HepG2 (cell line): ENCODE data around the gene DMRTB1. TPM values are rescaled to one million over a fixed set of nuclear protein-coding genes. Genes with fewer than 3 reads are reported as not detected.

Source experiments
- ATAC-seq: fragments of 200-7000 bp; cut with Tn5 transposase; 3 replicates; pipeline ENCODE4 v1.9.1; 2020; ENCODE audit warnings: mild to moderate bottlenecking, moderate library complexity
- BruUV-seq: library from RNA; stranded (reverse); fragments of 400-500 nt; replicated peaks from 2 replicates; lab custom pipeline; 2021; lab: Mats Ljungman, UMichigan
- CTCF ChIA-PET: fragments of 300-600 bp; formaldehyde crosslinking; extraction: SDS; loops from one replicate; lab custom pipeline; 2021; ENCODE audit warnings: low total read pairs, inconsistent platforms, low intra/inter-chr PET ratio; lab: Yijun Ruan, JAX
- POLR2A ChIA-PET: fragments of 350-600 bp; sonication (Branson Sonifier 250); formaldehyde crosslinking; loops from one replicate; lab custom pipeline; 2020; ENCODE audit warnings: antibody characterized with exemption, inconsistent platforms; lab: Yijun Ruan, JAX
- DNase-seq: peaks from one replicate; pipeline ENCODE4 v3.0.0-alpha.2; 2015; ENCODE audit warnings: low spot score
- FAIRE-seq: peaks from 3 replicates; lab custom pipeline; 2011; peaks lifted over from hg19 to GRCh38; lab: Jason Lieb, UNC
- H2AFZ ChIP-seq: one replicate; pipeline ENCODE4 v1.6.1; 2011; ENCODE audit warnings: low read length, inconsistent platforms
- H3K27ac ChIP-seq: fragments of 300-600 bp; 3 replicates; pipeline ENCODE4 v1.8.0; 2011; ENCODE audit warnings: mixed run types, mild to moderate bottlenecking, mixed read lengths, low read length, inconsistent platforms; ENCODE audit not compliant: insufficient read depth; ENCODE audit errors: extremely low read length
- H3K27me3 ChIP-seq, 2 experiments: fragments of 200-600 bp in 1 of 2; 2 replicates in 1 of 2; 3 replicates in 1 of 2; pipeline versions ENCODE4 v1.6.0 to v1.8.0; 2011; ENCODE audit warnings: low read length in 2 of 2, mild to moderate bottlenecking in 2 of 2, moderate library complexity in 2 of 2, inconsistent platforms in 1 of 2; ENCODE audit not compliant: insufficient read depth in 2 of 2, control insufficient read depth in 1 of 2
- H3K36me3 ChIP-seq, 2 experiments: fragments of 200-600 bp in 1 of 2; replicated peaks in 1 of 2; 2 replicates in 1 of 2; 3 replicates in 1 of 2; pipeline versions ENCODE4 v1.5.1 to v1.8.0; 2011; ENCODE audit warnings: low read length in 2 of 2, inconsistent platforms in 1 of 2; ENCODE audit not compliant: insufficient read depth in 2 of 2, control insufficient read depth in 1 of 2
- H3K4me1 ChIP-seq: 2 replicates; pipeline ENCODE4 v1.5.1; 2012; ENCODE audit warnings: low read length, inconsistent platforms; ENCODE audit not compliant: insufficient read depth
- H3K4me2 ChIP-seq: 2 replicates; pipeline ENCODE4 v1.6.0; 2011; ENCODE audit warnings: low read depth, low read length, inconsistent platforms
- H3K4me3 ChIP-seq, 3 experiments: fragments of 200-600 bp in 1 of 3; sonication (generic), shearing (Covaris generic) in 1 of 3; replicated peaks in 1 of 3; 2 replicates each; pipeline ENCODE4 v1.5.1; 2011 to 2016; ENCODE audit warnings: low read length in 3 of 3, inconsistent platforms in 2 of 3, low read depth in 2 of 3, mild to moderate bottlenecking in 2 of 3, control low read depth in 1 of 3, mixed read lengths in 1 of 3; ENCODE audit not compliant: insufficient read depth in 1 of 3
- H3K79me2 ChIP-seq: one replicate; pipeline ENCODE4 v1.6.1; 2011; ENCODE audit warnings: low read length, inconsistent platforms; ENCODE audit not compliant: insufficient read depth
- H3K9ac ChIP-seq: 2 replicates; pipeline ENCODE4 v1.6.0; 2011; ENCODE audit warnings: mild to moderate bottlenecking, low read depth, low read length, inconsistent platforms; ENCODE audit not compliant: insufficient read depth
- H3K9me3 ChIP-seq: 2 replicates; pipeline ENCODE4 v1.5.1; 2012; ENCODE audit warnings: mild to moderate bottlenecking, low read length
- H4K20me1 ChIP-seq: 2 replicates; pipeline ENCODE4 v1.6.0; 2011; ENCODE audit warnings: inconsistent platforms, mild to moderate bottlenecking, low read length, moderate library complexity; ENCODE audit not compliant: insufficient read depth
- CTCF ChIP-seq: sonication (generic); formaldehyde crosslinking; IDR thresholded peaks from 2 replicates; pipeline ENCODE4 v1.5.0; 2020; ENCODE audit warnings: mild to moderate bottlenecking, missing genetic modification reagents, moderate library complexity
- DNMT1 ChIP-seq: sonication (generic); formaldehyde crosslinking; IDR thresholded peaks from 2 replicates; pipeline ENCODE4 v1.5.1; 2020; ENCODE audit warnings: mild to moderate bottlenecking, missing genetic modification reagents
- FOXO1 ChIP-seq: sonication (generic); formaldehyde crosslinking; IDR thresholded peaks from 2 replicates; pipeline ENCODE4 v1.4.0; 2020; ENCODE audit warnings: missing genetic modification reagents
- JUN ChIP-seq: sonication (generic); formaldehyde crosslinking; IDR thresholded peaks from 2 replicates; pipeline ENCODE4 v1.4.0; 2020; ENCODE audit warnings: mild to moderate bottlenecking, missing genetic modification reagents
- MBNL3 ChIP-seq: fragments of 250-450 bp; sonication (Bioruptor Pico); conservative IDR thresholded peaks from 2 replicates; pipeline ENCODE4 v1.8.0; 2022; ENCODE audit warnings: mild to moderate bottlenecking, inconsistent platforms
- SNAI1 ChIP-seq: sonication (generic); formaldehyde crosslinking; IDR thresholded peaks from 2 replicates; pipeline ENCODE4 v1.5.0; 2020; ENCODE audit warnings: mild to moderate bottlenecking, missing genetic modification reagents, borderline replicate concordance
- XRCC5 ChIP-seq: fragments of 200-400 bp; formaldehyde crosslinking; optimal IDR thresholded peaks from 2 replicates; pipeline ENCODE3; 2017; ENCODE audit warnings: mild to moderate bottlenecking, low read length
- ZNF17 ChIP-seq: sonication (generic); formaldehyde crosslinking; IDR thresholded peaks from 2 replicates; pipeline ENCODE4 v1.5.0; 2020; ENCODE audit warnings: mild to moderate bottlenecking, missing genetic modification reagents
- ZNF674 ChIP-seq: sonication (generic); formaldehyde crosslinking; IDR thresholded peaks from 2 replicates; pipeline ENCODE4 v1.5.0; 2020; ENCODE audit warnings: low read depth, mild to moderate bottlenecking, missing genetic modification reagents
- ZNF720 ChIP-seq: sonication (generic); formaldehyde crosslinking; IDR thresholded peaks from 2 replicates; pipeline ENCODE4 v1.4.0; 2020; ENCODE audit warnings: missing genetic modification reagents
- WGBS: methylation state at CpG from one replicate; pipeline ENCODE4 v1.1.6; 2017; ENCODE audit warnings: low lambda C conversion rate; 5-methylcytosine and 5-hydroxymethylcytosine counted together
- in situ Hi-C: cut with HindIII; loops from 2 replicates; pipeline ENCODE4 v1.10.0; 2017; ENCODE audit warnings: low pct_unique_long_range_greater_than_20kb; ENCODE audit not compliant: extremely low pct_ligation_motif_present
- intact Hi-C: fragments of 100-400 bp; cut with micrococcal nuclease; formaldehyde crosslinking; loops from one replicate; pipeline ENCODE4 v1.10.0; 2022; ENCODE audit not compliant: unreplicated experiment
- polyA plus RNA-seq, 8 experiments: library from polyadenylated mRNA; depleted of rRNA in 3 of 8; stranded (reverse) in 7 of 8; unstranded in 1 of 8; fragments of >200 nt; fragmentation: Illumina TruSeq in 4 of 8; extraction: Trizol in 4 of 8; gene quantifications; 2 replicates each; pipeline versions ENCODE4 v1.2.1 to v1.2.3, GENCODE V29; 2011 to 2016; ENCODE audit warnings: low read depth in 4 of 8, missing spikeins in 1 of 8, mixed read lengths in 1 of 8; ENCODE audit not compliant: insufficient read depth in 1 of 8
- total RNA-seq, 5 experiments: library from RNA; depleted of rRNA; stranded (reverse); fragments of >200 nt; fragmentation: Illumina TruSeq; extraction: Trizol; gene quantifications; 2 replicates each; pipeline ENCODE4 v1.2.3, GENCODE V29; 2016; ENCODE audit warnings: low read depth in 1 of 5
- TF ChIP-seq, protein P1 (sequence below): fragments of 450-650 bp; IDR thresholded peaks from 2 replicates; pipeline ENCODE4 v1.6.1; 2016
- TF ChIP-seq, protein P2 (sequence below): sonication (generic); formaldehyde crosslinking; conservative IDR thresholded peaks from 2 replicates; pipeline ENCODE4 v1.4.0; 2020; ENCODE audit warnings: missing genetic modification reagents

The DMRTB1 gene
- total and polyA plus RNA-seq, 2 of the 13 experiments (the other 11 are each of a cell fraction or from before 2014, with no cell fraction given): not detected

DNA sequence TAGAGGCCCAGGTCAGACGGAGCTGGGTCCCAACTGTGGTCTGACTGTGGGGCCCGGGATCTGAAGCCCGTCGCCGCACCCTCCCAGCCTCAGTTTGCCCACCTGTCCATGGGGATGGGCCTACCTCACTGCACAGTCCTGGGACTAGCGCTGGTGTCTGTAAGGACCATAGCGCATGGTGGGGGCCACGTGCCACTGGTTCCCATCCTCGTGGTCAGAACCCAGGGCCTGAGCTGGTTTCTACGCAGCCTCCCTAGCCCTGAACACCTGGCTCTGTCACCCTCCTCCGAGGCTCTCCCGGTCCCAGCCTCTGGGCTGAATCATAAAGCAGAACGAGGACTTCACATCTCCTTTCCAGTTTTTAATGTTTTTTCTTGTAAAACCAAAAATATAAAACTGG lies 46.7 kb downstream of the DMRTB1 start:
- no peaks in the 10 kb centered on the region for H3K36me3 ChIP-seq
- ChIA-PET POLR2A (no interaction called here), CTCF (no interaction called here)
- no peak overlapping the region for H3K4me2 ChIP-seq
- in situ Hi-C loops: no loop called here
- no peak overlapping the region for H3K9ac ChIP-seq
- TF ChIP-seq, protein P1, sequence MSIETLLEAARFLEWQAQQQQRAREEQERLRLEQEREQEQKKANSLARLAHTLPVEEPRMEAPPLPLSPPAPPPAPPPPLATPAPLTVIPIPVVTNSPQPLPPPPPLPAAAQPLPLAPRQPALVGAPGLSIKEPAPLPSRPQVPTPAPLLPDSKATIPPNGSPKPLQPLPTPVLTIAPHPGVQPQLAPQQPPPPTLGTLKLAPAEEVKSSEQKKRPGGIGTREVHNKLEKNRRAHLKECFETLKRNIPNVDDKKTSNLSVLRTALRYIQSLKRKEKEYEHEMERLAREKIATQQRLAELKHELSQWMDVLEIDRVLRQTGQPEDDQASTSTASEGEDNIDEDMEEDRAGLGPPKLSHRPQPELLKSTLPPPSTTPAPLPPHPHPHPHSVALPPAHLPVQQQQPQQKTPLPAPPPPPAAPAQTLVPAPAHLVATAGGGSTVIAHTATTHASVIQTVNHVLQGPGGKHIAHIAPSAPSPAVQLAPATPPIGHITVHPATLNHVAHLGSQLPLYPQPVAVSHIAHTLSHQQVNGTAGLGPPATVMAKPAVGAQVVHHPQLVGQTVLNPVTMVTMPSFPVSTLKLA: peak; percentile 97
- TF ChIP-seq DNMT1 (CRISPR knock-in tag): no peak
- no peaks in the 10 kb centered on the region for H3K9me3 ChIP-seq
- FAIRE-seq (no peak), ATAC-seq (no peak), DNase-seq (no peak)
- H4K20me1 ChIP-seq: no peaks in the 10 kb centered on the region
- no peak overlapping the region for H3K4me3 ChIP-seq
- H3K79me2 ChIP-seq: no peaks in the 10 kb centered on the region
- whole genome bisulfite sequencing: 30% methylated on average over 10 of the region's 13 CpGs
- peaks cover 13 to 70% of the 10 kb centered on the region in 2 experiments for H3K27me3 ChIP-seq
- no peak overlapping the region for H2AFZ ChIP-seq
- H3K4me1 ChIP-seq: no peaks in the 10 kb centered on the region
- intact Hi-C loops: no loop called here
- no peak overlapping the region for H3K27ac ChIP-seq
- no TSS peak for BruUV-seq

DNA sequence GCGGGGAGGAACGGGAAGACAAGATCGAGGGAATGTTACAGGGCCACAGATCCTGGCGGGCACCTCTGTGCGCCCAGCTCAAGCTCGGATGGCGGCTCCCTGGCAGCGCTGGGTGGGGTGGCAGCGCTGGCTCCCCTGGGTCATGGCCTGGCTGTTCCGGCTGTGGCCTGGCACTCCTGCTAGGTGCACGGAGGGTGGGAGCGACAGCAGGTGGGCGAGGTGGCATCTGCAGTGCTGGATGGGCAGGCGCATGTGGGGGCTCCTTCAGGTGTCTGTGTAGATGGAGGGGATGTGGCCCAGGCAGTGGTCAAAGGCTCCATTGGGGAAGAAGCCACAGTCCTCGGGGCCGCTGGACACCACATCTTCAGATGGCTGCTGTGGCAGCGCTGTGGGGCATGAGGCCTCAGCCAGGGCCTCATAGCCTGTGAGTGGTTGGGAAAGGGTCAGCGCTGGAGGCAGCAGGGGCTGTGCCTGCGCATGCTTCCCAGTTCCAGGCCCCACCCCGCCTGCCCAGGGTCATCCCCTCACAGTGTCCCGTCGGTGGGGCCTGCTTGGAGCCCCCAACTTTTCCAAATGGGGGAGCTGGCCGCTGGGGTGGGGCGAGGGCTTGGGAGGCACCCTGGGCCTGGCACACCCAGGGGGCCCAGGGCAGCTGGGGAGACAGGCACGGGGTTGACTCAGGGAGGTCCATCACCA lies 47.3 kb downstream of the DMRTB1 start:
- no peaks in the 10 kb centered on the region for H4K20me1 ChIP-seq
- no peaks in the 10 kb centered on the region for H3K4me1 ChIP-seq
- peaks cover 14 to 72% of the 10 kb centered on the region in 2 experiments for H3K27me3 ChIP-seq
- DNase-seq (no peak), ATAC-seq (no peak)
- H3K9me3 ChIP-seq: no peaks in the 10 kb centered on the region
- no TSS peak for BruUV-seq
- ChIA-PET POLR2A (no interaction called here), CTCF (no interaction called here)
- no peak overlapping the region for H3K4me3 ChIP-seq
- no peak overlapping the region for H2AFZ ChIP-seq
- H3K9ac ChIP-seq: no peak overlapping the region
- TF ChIP-seq SNAI1 (CRISPR knock-in tag) (no peak), ZNF674 (CRISPR knock-in tag) (no peak), ZNF720 (no peak), FOXO1 (CRISPR knock-in tag) (no peak), JUN (CRISPR knock-in tag) (no peak), ZNF17 (CRISPR knock-in tag) (no peak), MBNL3 (CRISPR knock-in tag) (no peak), XRCC5 (no peak), CTCF (CRISPR knock-in tag) (no peak)
- TF ChIP-seq, protein P2, sequence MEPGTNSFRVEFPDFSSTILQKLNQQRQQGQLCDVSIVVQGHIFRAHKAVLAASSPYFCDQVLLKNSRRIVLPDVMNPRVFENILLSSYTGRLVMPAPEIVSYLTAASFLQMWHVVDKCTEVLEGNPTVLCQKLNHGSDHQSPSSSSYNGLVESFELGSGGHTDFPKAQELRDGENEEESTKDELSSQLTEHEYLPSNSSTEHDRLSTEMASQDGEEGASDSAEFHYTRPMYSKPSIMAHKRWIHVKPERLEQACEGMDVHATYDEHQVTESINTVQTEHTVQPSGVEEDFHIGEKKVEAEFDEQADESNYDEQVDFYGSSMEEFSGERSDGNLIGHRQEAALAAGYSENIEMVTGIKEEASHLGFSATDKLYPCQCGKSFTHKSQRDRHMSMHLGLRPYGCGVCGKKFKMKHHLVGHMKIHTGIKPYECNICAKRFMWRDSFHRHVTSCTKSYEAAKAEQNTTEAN: no peak
- TF ChIP-seq, all 625 proteins: peak for 0
- intact Hi-C loops: no loop called here
- no peak for FAIRE-seq
- 34% methylated on average over 14 of the region's 25 CpGs for WGBS
- no peaks in the 10 kb centered on the region for H3K79me2 ChIP-seq
- H3K27ac ChIP-seq: no peak overlapping the region
- no peak overlapping the region for H3K4me2 ChIP-seq
- H3K36me3 ChIP-seq: no peaks in the 10 kb centered on the region
- in situ Hi-C loops: no loop called here
